Bronchial epithelial cell (primary cell): ENCODE measurements around the gene ETV6. TPM values are rescaled to one million over a fixed set of nuclear protein-coding genes. Genes with fewer than 3 reads are reported as not detected.

Source experiments
- DNase-seq: peaks from one replicate; pipeline ENCODE4 v3.0.0-alpha.2; 2010; ENCODE audit warnings: low read depth
- FAIRE-seq: peaks from 2 replicates; lab custom pipeline; 2011; peaks lifted over from hg19 to GRCh38; lab: Jason Lieb, UNC
- H3K27me3 ChIP-seq: 2 replicates; pipeline ENCODE4 v1.5.1; 2011; ENCODE audit warnings: low read length; ENCODE audit not compliant: control insufficient read depth, insufficient read depth
- H3K36me3 ChIP-seq: 2 replicates; pipeline ENCODE4 v1.5.1; 2011; ENCODE audit warnings: low read length; ENCODE audit not compliant: control insufficient read depth, insufficient read depth
- H3K4me3 ChIP-seq: 2 replicates; pipeline ENCODE4 v1.5.1; 2011; ENCODE audit warnings: mild to moderate bottlenecking, low read depth, low read length, control low read depth
- total RNA-seq: library from RNA; depleted of rRNA; stranded (reverse); fragments of >200 nt; gene quantifications from 2 replicates; pipeline ENCODE4 v1.2.1, GENCODE V29; 2014
- TF ChIP-seq, protein P1 (sequence below): IDR thresholded peaks from 2 replicates; pipeline ENCODE4 v1.5.1; 2011; ENCODE audit warnings: mild to moderate bottlenecking, moderate library complexity, low read length, control low read depth, inconsistent platforms; ENCODE audit not compliant: insufficient read depth, severe bottlenecking

The ETV6 gene
- total RNA-seq, 1 donor from 2014 or later: 2.6 TPM

DNA sequence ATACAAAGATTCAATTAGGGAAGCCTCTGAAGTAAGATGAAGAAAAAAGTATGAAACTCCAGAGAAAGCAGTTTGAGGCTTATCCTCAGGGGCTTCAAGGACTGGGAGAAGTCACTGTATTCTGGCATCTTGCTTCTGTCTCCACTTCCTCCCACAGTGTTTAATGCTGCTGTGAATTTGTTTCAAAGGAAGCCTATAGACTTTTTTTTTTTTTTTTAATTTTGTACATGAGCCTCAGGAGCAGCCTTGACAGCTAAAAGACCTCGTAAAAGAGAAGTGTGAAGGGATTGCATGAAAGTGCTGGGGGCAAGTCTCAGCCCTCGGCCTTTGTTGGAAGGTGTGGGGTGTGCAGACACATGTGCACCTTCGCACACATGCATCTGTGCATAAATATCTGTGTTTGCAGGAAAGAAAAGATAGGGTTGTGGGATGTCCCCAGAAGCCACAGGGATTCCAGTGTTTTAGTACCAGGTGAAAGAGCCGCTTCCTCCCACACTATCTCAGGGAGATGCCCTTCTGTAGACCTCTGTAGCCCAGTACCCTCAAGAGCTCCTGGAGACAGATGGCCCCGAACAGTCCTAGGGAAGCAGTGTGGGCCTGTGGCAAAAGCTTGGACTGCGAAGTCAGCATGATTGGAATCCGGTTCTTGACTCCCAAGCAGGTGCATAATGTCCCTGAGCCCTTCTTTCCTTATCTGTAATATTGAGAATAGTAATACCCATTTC is 227.8 kb downstream of the ETV6 start:
- FAIRE-seq (no peak), DNase-seq (no peak)
- Histone ChIP-seq H3K27me3 (no peaks in the 10 kb centered on the region), H3K4me3 (no peak overlapping the region), H3K36me3 (peaks cover 1% of the 10 kb centered on the region)
- TF ChIP-seq, protein P1, sequence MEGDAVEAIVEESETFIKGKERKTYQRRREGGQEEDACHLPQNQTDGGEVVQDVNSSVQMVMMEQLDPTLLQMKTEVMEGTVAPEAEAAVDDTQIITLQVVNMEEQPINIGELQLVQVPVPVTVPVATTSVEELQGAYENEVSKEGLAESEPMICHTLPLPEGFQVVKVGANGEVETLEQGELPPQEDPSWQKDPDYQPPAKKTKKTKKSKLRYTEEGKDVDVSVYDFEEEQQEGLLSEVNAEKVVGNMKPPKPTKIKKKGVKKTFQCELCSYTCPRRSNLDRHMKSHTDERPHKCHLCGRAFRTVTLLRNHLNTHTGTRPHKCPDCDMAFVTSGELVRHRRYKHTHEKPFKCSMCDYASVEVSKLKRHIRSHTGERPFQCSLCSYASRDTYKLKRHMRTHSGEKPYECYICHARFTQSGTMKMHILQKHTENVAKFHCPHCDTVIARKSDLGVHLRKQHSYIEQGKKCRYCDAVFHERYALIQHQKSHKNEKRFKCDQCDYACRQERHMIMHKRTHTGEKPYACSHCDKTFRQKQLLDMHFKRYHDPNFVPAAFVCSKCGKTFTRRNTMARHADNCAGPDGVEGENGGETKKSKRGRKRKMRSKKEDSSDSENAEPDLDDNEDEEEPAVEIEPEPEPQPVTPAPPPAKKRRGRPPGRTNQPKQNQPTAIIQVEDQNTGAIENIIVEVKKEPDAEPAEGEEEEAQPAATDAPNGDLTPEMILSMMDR: no peak

DNA sequence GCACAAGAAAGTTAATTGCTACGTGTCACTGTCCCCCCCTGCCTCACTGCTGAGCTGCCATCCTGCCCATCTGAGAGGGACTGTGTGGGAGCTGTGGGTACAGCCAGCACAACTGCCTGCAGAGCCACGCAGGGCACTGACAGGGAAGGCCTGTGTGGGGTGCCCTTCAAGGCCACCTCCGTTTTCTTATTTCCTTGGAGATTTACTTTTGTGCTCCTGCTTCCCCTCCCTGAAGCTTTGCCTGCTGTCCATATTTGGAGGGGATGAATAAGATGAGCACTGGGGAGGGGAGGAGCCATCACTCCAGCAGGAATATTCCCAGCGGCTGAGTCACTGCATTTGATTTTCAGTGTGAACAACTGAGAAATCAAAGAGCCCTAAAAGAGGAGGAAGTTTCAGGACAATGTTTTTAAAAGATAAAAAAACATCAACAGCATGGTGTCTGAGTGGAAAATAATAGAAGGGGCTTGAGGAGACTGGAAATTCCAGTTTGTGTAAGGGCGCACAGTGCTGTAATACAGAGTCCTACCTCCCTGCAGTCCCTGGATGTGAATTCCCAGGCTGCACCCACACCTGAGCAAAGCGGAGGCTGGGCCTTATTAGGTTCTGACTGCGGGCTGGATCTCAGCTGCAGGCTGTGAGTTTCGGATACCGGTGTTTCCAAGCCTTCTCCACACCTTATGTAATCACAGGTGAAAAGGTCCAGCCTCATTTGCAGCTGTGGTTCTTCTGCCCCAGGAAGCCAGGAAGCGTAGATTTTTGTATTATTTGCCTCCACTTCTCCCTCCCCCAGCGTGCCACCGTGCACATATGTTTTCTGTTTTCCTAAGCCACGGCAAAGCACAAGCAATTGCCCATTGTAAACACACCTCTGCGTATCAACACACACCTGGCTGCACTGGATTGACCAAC is 228.7 kb downstream of the ETV6 start:
- FAIRE-seq (no peak), DNase-seq (peak; percentile 88)
- Histone ChIP-seq H3K36me3 (peaks cover 1% of the 10 kb centered on the region), H3K27me3 (no peaks in the 10 kb centered on the region), H3K4me3 (no peak overlapping the region)
- TF ChIP-seq, protein P1: no peak

DNA sequence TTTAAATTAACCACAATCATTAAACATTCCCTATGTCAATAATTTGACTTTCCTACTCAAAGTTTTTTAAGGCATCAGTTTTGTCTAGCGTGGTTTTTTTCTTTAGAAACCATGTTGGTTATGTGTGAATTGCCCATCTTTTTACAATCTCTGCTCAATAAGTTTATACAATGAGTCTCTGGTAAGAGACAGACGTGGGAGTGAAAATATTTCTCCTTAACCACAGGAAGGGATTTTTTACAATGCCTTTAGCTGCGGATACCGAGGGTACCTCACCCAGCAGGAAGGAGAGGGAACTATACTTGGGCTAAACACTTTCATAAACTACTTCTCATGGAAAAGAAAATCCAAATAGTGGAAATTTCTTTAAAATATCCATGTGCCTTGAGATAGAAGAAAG is 229.8 kb downstream of the ETV6 start:
- TF ChIP-seq, protein P1: no peak
- H3K4me3 ChIP-seq: no peak overlapping the region
- H3K36me3 ChIP-seq: peaks cover 1% of the 10 kb centered on the region
- no peak for FAIRE-seq
- DNase-seq: peak; percentile 26
- H3K27me3 ChIP-seq: no peaks in the 10 kb centered on the region

DNA sequence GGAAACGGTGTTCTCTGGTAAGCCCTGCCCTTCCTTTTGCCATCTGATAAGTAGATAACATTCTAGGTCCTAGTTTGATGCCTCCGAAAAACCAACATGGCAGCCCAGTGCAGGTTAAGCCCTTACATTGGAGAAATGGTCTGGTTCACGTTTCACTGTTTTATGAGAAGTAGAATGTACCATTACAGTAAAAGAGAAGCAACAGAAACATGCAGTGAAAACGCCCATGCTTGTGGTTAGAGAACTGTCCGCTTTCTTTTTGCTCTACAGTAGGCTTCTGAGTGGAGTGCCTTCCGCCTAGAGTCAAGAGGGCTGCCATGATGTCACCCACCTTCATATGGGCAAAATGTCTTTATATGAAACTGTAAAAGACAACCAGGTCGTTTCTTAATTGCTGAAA is 230.9 kb downstream of the ETV6 start:
- DNase-seq: no peak
- no peaks in the 10 kb centered on the region for H3K27me3 ChIP-seq
- no peak overlapping the region for H3K4me3 ChIP-seq
- TF ChIP-seq, protein P1: no peak
- H3K36me3 ChIP-seq: peaks cover 1% of the 10 kb centered on the region
- FAIRE-seq: no peak

DNA sequence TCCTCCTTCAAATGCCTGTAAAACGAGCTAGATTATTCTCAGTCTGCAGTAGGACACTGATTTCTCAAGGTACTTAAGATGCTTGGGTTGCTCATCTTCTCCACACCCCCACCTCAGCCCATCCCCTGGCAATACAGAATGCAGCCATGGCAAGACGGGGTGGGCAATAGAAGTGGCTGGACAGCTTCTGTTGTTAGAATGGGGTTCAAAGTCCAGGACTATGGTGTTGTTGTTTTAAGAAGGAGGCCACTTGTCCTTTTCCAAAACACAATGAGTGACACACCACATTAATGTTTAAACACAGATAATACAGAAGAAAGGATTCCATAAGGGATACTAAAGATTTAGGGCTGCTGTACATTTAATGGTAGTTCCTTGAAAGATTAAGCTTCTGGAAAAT is 232.4 kb downstream of the ETV6 start:
- Histone ChIP-seq H3K36me3 (peaks cover 1% of the 10 kb centered on the region), H3K27me3 (no peaks in the 10 kb centered on the region), H3K4me3 (no peak overlapping the region)
- FAIRE-seq (no peak), DNase-seq (no peak)
- TF ChIP-seq, protein P1: no peak
